ENCODE measurements around the gene RAMP3. TPM values are rescaled to one million over a fixed set of nuclear protein-coding genes. Genes with fewer than 3 reads are reported as not detected.
"Not testable (repeated sequence)": the region's sequence is repeated elsewhere in the genome, so short reads cannot be mapped to it uniquely, and the experiment has no call there.

RAMP3 gene
- polyA plus RNA-seq, 1 donor, result 5.1 TPM

DNA sequence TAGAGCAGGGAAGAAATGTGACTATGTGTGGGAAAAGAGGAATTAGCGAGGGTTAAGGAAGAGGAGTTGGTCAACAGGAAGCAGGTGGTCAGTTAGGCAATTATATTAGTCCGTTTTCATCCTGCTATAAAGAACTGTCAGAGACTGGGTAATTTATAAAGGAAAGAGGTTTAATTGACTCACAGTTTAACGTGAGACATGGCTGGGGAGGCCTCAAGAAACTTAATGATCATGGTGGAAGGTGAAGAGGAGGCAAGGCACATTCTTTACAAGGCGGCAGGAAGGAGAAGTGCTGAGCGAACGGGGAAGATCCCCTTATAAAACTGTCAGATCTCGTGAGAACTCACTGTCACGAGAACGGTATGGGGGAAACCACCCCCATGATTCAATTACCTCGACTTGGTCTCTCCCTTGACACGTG lies 35.0 kb downstream of the RAMP3 start:
- no peak overlapping the region for H3K4me3 ChIP-seq (ENCODE audit: low read length)
- H3K27ac ChIP-seq (ENCODE audit: low read length), result no peak overlapping the region
- no peak for DNase-seq
- H3K9me3 ChIP-seq (ENCODE audit: control insufficient read depth, low read depth, low read length), result no peaks in the 10 kb centered on the region
- no peaks in the 10 kb centered on the region for H3K27me3 ChIP-seq (ENCODE audit: control insufficient read depth, insufficient read depth, low read length)
- no peaks in the 10 kb centered on the region for H3K36me3 ChIP-seq (ENCODE audit: control insufficient read depth, insufficient read depth, low read length)
- 70% methylated on average over 2 of the region's 11 CpGs for WGBS (ENCODE audit: insufficient coverage, low lambda C conversion rate)
- no peaks in the 10 kb centered on the region for H3K4me1 ChIP-seq (ENCODE audit: control insufficient read depth, insufficient read depth, low read length)

DNA sequence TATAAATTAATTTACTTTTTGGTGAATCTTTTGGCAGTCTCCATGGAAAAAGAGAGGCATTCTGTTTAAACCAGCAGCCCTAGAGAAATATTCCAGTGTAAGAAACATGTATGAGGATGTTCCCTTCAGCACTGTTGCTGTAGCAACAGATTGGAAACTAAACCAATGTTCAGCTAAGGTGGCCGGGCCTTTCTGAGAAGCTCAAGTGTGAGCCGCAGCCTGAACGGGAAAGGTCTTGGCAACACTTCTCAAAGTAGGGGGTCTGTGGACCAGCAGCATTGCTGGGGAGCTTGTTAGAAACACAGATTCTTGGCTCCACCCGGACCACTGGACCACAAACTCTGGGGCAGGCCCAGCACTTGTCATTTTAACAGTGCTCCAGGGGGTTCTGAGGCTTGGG lies 36.2 kb downstream of the RAMP3 start:
- WGBS (ENCODE audit: insufficient coverage, low lambda C conversion rate), result no CpG with 5 or more reads among the region's 4 CpGs
- no peak overlapping the region for H3K4me3 ChIP-seq (ENCODE audit: low read length)
- no peaks in the 10 kb centered on the region for H3K36me3 ChIP-seq (ENCODE audit: control insufficient read depth, insufficient read depth, low read length)
- no peaks in the 10 kb centered on the region for H3K27me3 ChIP-seq (ENCODE audit: control insufficient read depth, insufficient read depth, low read length)
- H3K27ac ChIP-seq (ENCODE audit: low read length), result no peak overlapping the region
- DNase-seq, result no peak
- no peaks in the 10 kb centered on the region for H3K4me1 ChIP-seq (ENCODE audit: control insufficient read depth, insufficient read depth, low read length)
- no peaks in the 10 kb centered on the region for H3K9me3 ChIP-seq (ENCODE audit: control insufficient read depth, low read depth, low read length)

- Histone ChIP-seq H3K27me3 (ENCODE audit: control insufficient read depth, insufficient read depth, low read length) (no peaks in the 10 kb centered on the region), H3K9me3 (ENCODE audit: control insufficient read depth, low read depth, low read length) (no peaks in the 10 kb centered on the region), H3K4me3 (ENCODE audit: low read length) (no peak overlapping the region), H3K27ac (ENCODE audit: low read length) (no peak overlapping the region), H3K36me3 (ENCODE audit: control insufficient read depth, insufficient read depth, low read length) (no peaks in the 10 kb centered on the region), H3K4me1 (ENCODE audit: control insufficient read depth, insufficient read depth, low read length) (no peaks in the 10 kb centered on the region)
- no peak for DNase-seq
- WGBS (ENCODE audit: insufficient coverage, low lambda C conversion rate), result no CpG with 5 or more reads among the region's 7 CpGs
These were observed 38.8 kb downstream of the RAMP3 start for GRCh38 chr7:45196374-45196773.

- Histone ChIP-seq H3K9me3 (ENCODE audit: control insufficient read depth, low read depth, low read length) (no peaks in the 10 kb centered on the region), H3K27ac (ENCODE audit: low read length) (no peak overlapping the region), H3K4me3 (ENCODE audit: low read length) (no peak overlapping the region), H3K4me1 (ENCODE audit: control insufficient read depth, insufficient read depth, low read length) (no peaks in the 10 kb centered on the region), H3K36me3 (ENCODE audit: control insufficient read depth, insufficient read depth, low read length) (no peaks in the 10 kb centered on the region), H3K27me3 (ENCODE audit: control insufficient read depth, insufficient read depth, low read length) (no peaks in the 10 kb centered on the region)
- DNase-seq, result no peak
- WGBS (ENCODE audit: insufficient coverage, low lambda C conversion rate), result no CpG with 5 or more reads among the region's 2 CpGs
These were observed 39.9 kb downstream of the RAMP3 start for GRCh38 chr7:45197461-45197860.

DNA sequence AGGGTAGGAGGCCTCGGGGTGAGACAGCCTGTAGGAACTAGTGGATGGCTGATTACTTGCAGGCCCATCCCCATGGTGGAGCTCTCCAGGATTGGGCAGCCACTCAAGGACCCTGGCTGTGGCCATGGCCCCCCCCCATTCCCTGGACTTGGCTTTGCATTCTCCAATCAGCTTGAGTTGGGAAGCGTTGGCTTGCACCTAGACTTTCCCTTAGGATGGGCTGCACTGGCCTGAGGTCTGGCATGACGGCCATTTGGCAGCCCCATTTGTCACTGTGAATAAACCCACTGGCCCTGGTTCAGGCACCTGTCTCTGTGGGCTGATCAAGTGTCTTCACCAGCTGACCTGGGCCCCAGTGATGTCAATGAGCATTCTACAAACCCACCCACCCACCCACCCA lies 41.4 kb downstream of the RAMP3 start:
- peaks cover 2% of the 10 kb centered on the region for H3K27me3 ChIP-seq (ENCODE audit: control insufficient read depth, insufficient read depth, low read length)
- H3K4me1 ChIP-seq (ENCODE audit: control insufficient read depth, insufficient read depth, low read length), result no peaks in the 10 kb centered on the region
- H3K9me3 ChIP-seq (ENCODE audit: control insufficient read depth, low read depth, low read length), result no peaks in the 10 kb centered on the region
- H3K36me3 ChIP-seq (ENCODE audit: control insufficient read depth, insufficient read depth, low read length), result no peaks in the 10 kb centered on the region
- H3K27ac ChIP-seq (ENCODE audit: low read length), result no peak overlapping the region
- no CpG with 5 or more reads among the region's 3 CpGs for WGBS (ENCODE audit: insufficient coverage, low lambda C conversion rate)
- no peak for DNase-seq
- H3K4me3 ChIP-seq (ENCODE audit: low read length), result no peak overlapping the region

- Histone ChIP-seq H3K4me1 (ENCODE audit: control insufficient read depth, insufficient read depth, low read length) (no peaks in the 10 kb centered on the region), H3K27me3 (ENCODE audit: control insufficient read depth, insufficient read depth, low read length) (peaks cover 2% of the 10 kb centered on the region), H3K27ac (ENCODE audit: low read length) (no peak overlapping the region), H3K36me3 (ENCODE audit: control insufficient read depth, insufficient read depth, low read length) (no peaks in the 10 kb centered on the region), H3K4me3 (ENCODE audit: low read length) (no peak overlapping the region), H3K9me3 (ENCODE audit: control insufficient read depth, low read depth, low read length) (no peaks in the 10 kb centered on the region)
- DNase-seq, result no peak
- WGBS (ENCODE audit: insufficient coverage, low lambda C conversion rate), result no CpG with 5 or more reads among the region's 4 CpGs
These were observed 41.9 kb downstream of the RAMP3 start for GRCh38 chr7:45199506-45199905.

- Histone ChIP-seq H3K4me1 (ENCODE audit: control insufficient read depth, insufficient read depth, low read length) (no peaks in the 10 kb centered on the region), H3K4me3 (ENCODE audit: low read length) (no peak overlapping the region), H3K27me3 (ENCODE audit: control insufficient read depth, insufficient read depth, low read length) (peaks cover 7% of the 10 kb centered on the region), H3K9me3 (ENCODE audit: control insufficient read depth, low read depth, low read length) (no peaks in the 10 kb centered on the region), H3K27ac (ENCODE audit: low read length) (no peak overlapping the region), H3K36me3 (ENCODE audit: control insufficient read depth, insufficient read depth, low read length) (no peaks in the 10 kb centered on the region)
- DNase-seq, result no peak
- no CpG with 5 or more reads among the region's 6 CpGs for WGBS (ENCODE audit: insufficient coverage, low lambda C conversion rate)
These were observed 45.0 kb downstream of the RAMP3 start for GRCh38 chr7:45202625-45203024.

DNA sequence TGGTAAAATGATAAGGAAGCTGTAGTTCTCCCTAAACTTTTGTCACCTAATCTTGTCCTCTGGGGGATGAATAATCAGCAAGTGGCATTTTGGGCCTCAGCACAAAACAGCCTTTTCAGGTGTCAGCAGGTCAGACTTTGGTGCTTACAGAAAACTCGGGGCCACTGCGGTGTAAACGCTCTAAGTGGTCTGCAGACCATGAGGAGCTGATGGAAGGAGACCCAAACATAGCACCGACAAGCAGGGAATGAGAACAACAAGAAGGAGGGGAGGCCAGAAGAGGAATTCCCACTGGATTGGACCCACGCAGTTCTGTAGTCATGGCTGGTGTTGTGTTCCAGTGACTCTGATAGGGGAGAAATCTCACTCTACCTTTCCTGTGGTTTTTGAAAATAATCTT lies 45.4 kb downstream of the RAMP3 start:
- H3K27me3 ChIP-seq (ENCODE audit: control insufficient read depth, insufficient read depth, low read length), result peaks cover 7% of the 10 kb centered on the region
- no peaks in the 10 kb centered on the region for H3K9me3 ChIP-seq (ENCODE audit: control insufficient read depth, low read depth, low read length)
- DNase-seq, result no peak
- WGBS (ENCODE audit: insufficient coverage, low lambda C conversion rate), result no CpG with 5 or more reads among the region's 5 CpGs
- H3K36me3 ChIP-seq (ENCODE audit: control insufficient read depth, insufficient read depth, low read length), result no peaks in the 10 kb centered on the region
- no peak overlapping the region for H3K27ac ChIP-seq (ENCODE audit: low read length)
- H3K4me3 ChIP-seq (ENCODE audit: low read length), result no peak overlapping the region
- no peaks in the 10 kb centered on the region for H3K4me1 ChIP-seq (ENCODE audit: control insufficient read depth, insufficient read depth, low read length)

DNA sequence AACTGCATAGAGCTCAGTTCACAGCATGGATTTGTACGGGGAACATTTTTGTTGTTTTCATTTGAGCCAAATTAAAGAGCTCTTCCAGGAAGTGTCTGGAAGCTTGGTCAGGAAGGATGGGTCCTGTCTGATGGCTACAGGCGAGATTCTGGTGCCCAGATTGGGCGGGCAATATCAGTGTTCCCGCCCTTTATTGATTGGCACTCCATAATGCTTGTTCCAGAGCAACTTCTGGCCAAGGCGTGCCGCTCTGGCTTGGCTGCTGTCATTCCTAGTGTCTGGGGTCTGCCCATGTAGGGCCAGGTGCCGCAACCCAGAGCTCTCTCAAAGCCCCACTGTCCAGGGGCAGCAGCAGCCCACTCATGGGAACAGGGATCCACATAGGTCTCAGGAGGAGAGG lies 45.9 kb downstream of the RAMP3 start:
- no peaks in the 10 kb centered on the region for H3K9me3 ChIP-seq (ENCODE audit: control insufficient read depth, low read depth, low read length)
- H3K27ac ChIP-seq (ENCODE audit: low read length), result no peak overlapping the region
- DNase-seq, result no peak
- peaks cover 10% of the 10 kb centered on the region for H3K27me3 ChIP-seq (ENCODE audit: control insufficient read depth, insufficient read depth, low read length)
- no peaks in the 10 kb centered on the region for H3K36me3 ChIP-seq (ENCODE audit: control insufficient read depth, insufficient read depth, low read length)
- no peak overlapping the region for H3K4me3 ChIP-seq (ENCODE audit: low read length)
- no peaks in the 10 kb centered on the region for H3K4me1 ChIP-seq (ENCODE audit: control insufficient read depth, insufficient read depth, low read length)
- no CpG with 5 or more reads among the region's 7 CpGs for WGBS (ENCODE audit: insufficient coverage, low lambda C conversion rate)

- no CpG with 5 or more reads among the region's 2 CpGs for WGBS (ENCODE audit: insufficient coverage, low lambda C conversion rate)
- no peak overlapping the region for H3K4me3 ChIP-seq (ENCODE audit: low read length)
- no peaks in the 10 kb centered on the region for H3K9me3 ChIP-seq (ENCODE audit: control insufficient read depth, low read depth, low read length)
- H3K4me1 ChIP-seq (ENCODE audit: control insufficient read depth, insufficient read depth, low read length), result no peaks in the 10 kb centered on the region
- H3K27ac ChIP-seq (ENCODE audit: low read length), result no peak overlapping the region
- DNase-seq, result peak in 1 of 2 donors; percentile 21
- H3K27me3 ChIP-seq (ENCODE audit: control insufficient read depth, insufficient read depth, low read length), result peaks cover 12% of the 10 kb centered on the region
- no peaks in the 10 kb centered on the region for H3K36me3 ChIP-seq (ENCODE audit: control insufficient read depth, insufficient read depth, low read length)
These were observed 46.4 kb downstream of the RAMP3 start for GRCh38 chr7:45203936-45204445.

GRCh38 chr7:45206266-45206665 lies 48.7 kb downstream of the RAMP3 start:
- H3K9me3 ChIP-seq (ENCODE audit: control insufficient read depth, low read depth, low read length); H3K36me3 ChIP-seq (ENCODE audit: control insufficient read depth, insufficient read depth, low read length); DNase-seq; H3K4me3 ChIP-seq (ENCODE audit: low read length); H3K4me1 ChIP-seq (ENCODE audit: control insufficient read depth, insufficient read depth, low read length); H3K27ac ChIP-seq (ENCODE audit: low read length): not testable (repeated sequence)
- H3K27me3 ChIP-seq (ENCODE audit: control insufficient read depth, insufficient read depth, low read length), result peaks cover 15% of the 10 kb centered on the region
- no CpG with 5 or more reads among the region's 5 CpGs for WGBS (ENCODE audit: insufficient coverage, low lambda C conversion rate)

Data from large intestine (tissue), 3 donors.